Upper lobe of left lung (tissue), 6 donors: Measurements from ENCODE around the gene BBS5. TPM values are rescaled to one million over a fixed set of nuclear protein-coding genes. Genes with fewer than 3 reads are reported as not detected.

Experiments used
- ATAC-seq, 2 donors: fragments of 200-7000 bp; cut with Tn5 transposase; one replicate each; pipeline ENCODE4 v1.9.1; 2022; ENCODE audit warnings: mild to moderate bottlenecking in 2 of 2, moderate library complexity in 2 of 2; ENCODE audit not compliant: low FRiP score in 2 of 2
- DNase-seq, 2 donors: peaks; one replicate each; pipeline ENCODE4 v3.0.0-alpha.2; 2019 to 2020
- H3K27ac ChIP-seq, 4 donors: fragments of 200-600 bp; sonication (generic); one replicate each; pipeline ENCODE4 v1.5.1; 2016 to 2019
- H3K27me3 ChIP-seq, 4 donors: fragments of 200-600 bp; sonication (generic); one replicate each; pipeline ENCODE4 v1.5.1; 2017 to 2019
- H3K36me3 ChIP-seq, 4 donors: fragments of 200-600 bp; sonication (generic); one replicate each; pipeline ENCODE4 v1.5.1; 2016 to 2019
- H3K4me1 ChIP-seq, 4 donors: fragments of 200-600 bp; sonication (generic); one replicate each; pipeline ENCODE4 v1.5.1; 2018 to 2019
- H3K4me3 ChIP-seq, 4 donors: fragments of 200-600 bp; sonication (generic); one replicate each; pipeline ENCODE4 v1.5.1; 2017 to 2019; ENCODE audit warnings: mild to moderate bottlenecking in 2 of 4, moderate library complexity in 1 of 4
- H3K9me3 ChIP-seq, 4 donors: fragments of 200-600 bp; sonication (generic); one replicate each; pipeline ENCODE4 v1.5.1; 2018 to 2019
- EP300 ChIP-seq, 4 donors: sonication (generic); formaldehyde crosslinking; IDR thresholded peaks; one replicate each; pipeline ENCODE4 v1.5.1; 2017; ENCODE audit warnings: antibody characterized with exemption in 4 of 4, control low read depth in 2 of 4
- POLR2A ChIP-seq, 4 donors: fragments of 450-650 bp; IDR thresholded peaks; one replicate each; pipeline ENCODE4 v1.5.1; 2016 to 2017; ENCODE audit warnings: antibody characterized with exemption in 4 of 4, mild to moderate bottlenecking in 2 of 4
- POLR2AphosphoS5 ChIP-seq, 2 donors: sonication (generic); formaldehyde crosslinking; IDR thresholded peaks; one replicate each; pipeline ENCODE4 v1.5.1; 2017; ENCODE audit warnings: antibody characterized with exemption in 2 of 2
- WGBS, 2 donors: methylation state at CpG; one replicate each; pipeline ENCODE4 v1.1.5; 2017 to 2018; 5-methylcytosine and 5-hydroxymethylcytosine counted together
- total RNA-seq, 6 donors: library from RNA; depleted of rRNA in 4 of 6; stranded (reverse); fragments of >200 nt in 4 of 6; gene quantifications; one replicate each; pipeline versions ENCODE4 v1.1.0 to v1.2.1, GENCODE V29; 2016 to 2021
- TF ChIP-seq, protein P1 (sequence below), 6 experiments: fragments of 450-650 bp in 4 of 6; fragments of 200-600 bp in 2 of 6; sonication (generic) in 2 of 6; IDR thresholded peaks; one replicate each; pipeline ENCODE4 v1.5.1; 2016 to 2019; ENCODE audit warnings: antibody characterized with exemption in 6 of 6
- donor health status: DM: no; HTN: no; CAD: no; lungs with moderate emphysema.
- donor health status: DM: no; HTN: yes; CAD: no; lungs with severe emphysema.

The BBS5 gene
- total RNA-seq, 6 donors from 2014 or later: 5.8 to 20.8 (median 7.2) TPM

- Histone ChIP-seq H3K27me3 (no peaks in the 10 kb centered on the region), H3K4me3 (no peak overlapping the region), H3K27ac (no peak overlapping the region), H3K4me1 (no peaks in the 10 kb centered on the region), H3K36me3 (peaks cover 0 to 11% (median 6%) of the 10 kb centered on the region in 4 donors), H3K9me3 (no peaks in the 10 kb centered on the region)
- ATAC-seq: no peak
- WGBS, 2 donors: 92 to 99% methylated on average over 2 of the region's 2 CpGs
- no peak for TF ChIP-seq POLR2A (IDR thresholded peaks at IDR 0.05)
- TF ChIP-seq, protein P1, sequence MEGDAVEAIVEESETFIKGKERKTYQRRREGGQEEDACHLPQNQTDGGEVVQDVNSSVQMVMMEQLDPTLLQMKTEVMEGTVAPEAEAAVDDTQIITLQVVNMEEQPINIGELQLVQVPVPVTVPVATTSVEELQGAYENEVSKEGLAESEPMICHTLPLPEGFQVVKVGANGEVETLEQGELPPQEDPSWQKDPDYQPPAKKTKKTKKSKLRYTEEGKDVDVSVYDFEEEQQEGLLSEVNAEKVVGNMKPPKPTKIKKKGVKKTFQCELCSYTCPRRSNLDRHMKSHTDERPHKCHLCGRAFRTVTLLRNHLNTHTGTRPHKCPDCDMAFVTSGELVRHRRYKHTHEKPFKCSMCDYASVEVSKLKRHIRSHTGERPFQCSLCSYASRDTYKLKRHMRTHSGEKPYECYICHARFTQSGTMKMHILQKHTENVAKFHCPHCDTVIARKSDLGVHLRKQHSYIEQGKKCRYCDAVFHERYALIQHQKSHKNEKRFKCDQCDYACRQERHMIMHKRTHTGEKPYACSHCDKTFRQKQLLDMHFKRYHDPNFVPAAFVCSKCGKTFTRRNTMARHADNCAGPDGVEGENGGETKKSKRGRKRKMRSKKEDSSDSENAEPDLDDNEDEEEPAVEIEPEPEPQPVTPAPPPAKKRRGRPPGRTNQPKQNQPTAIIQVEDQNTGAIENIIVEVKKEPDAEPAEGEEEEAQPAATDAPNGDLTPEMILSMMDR (IDR thresholded peaks at IDR 0.05): no peak
- TF ChIP-seq EP300 (IDR thresholded peaks at IDR 0.05): no peak
- no peak for TF ChIP-seq POLR2AphosphoS5 (IDR thresholded peaks at IDR 0.05)
- no peak for DNase-seq
Measured at GRCh38 chr2:169493360-169493759, 14.1 kb downstream of the BBS5 start.

GRCh38 chr2:169495310-169495928 lies 16.1 kb downstream of the BBS5 start:
- H3K36me3 ChIP-seq: peaks cover 0 to 13% (median 12%) of the 10 kb centered on the region in 4 donors
- H3K4me1 ChIP-seq: no peaks in the 10 kb centered on the region
- no peak for DNase-seq
- H3K9me3 ChIP-seq: no peaks in the 10 kb centered on the region
- no peak for ATAC-seq
- no peak overlapping the region for H3K4me3 ChIP-seq
- WGBS, 2 donors: 93 to 94% methylated on average over 5 of the region's 5 CpGs
- TF ChIP-seq EP300 (IDR thresholded peaks at IDR 0.05) (no peak), POLR2A (IDR thresholded peaks at IDR 0.05) (no peak), POLR2AphosphoS5 (IDR thresholded peaks at IDR 0.05) (no peak)
- TF ChIP-seq, protein P1 (IDR thresholded peaks at IDR 0.05): no peak
- no peaks in the 10 kb centered on the region for H3K27me3 ChIP-seq
- no peak overlapping the region for H3K27ac ChIP-seq

DNA sequence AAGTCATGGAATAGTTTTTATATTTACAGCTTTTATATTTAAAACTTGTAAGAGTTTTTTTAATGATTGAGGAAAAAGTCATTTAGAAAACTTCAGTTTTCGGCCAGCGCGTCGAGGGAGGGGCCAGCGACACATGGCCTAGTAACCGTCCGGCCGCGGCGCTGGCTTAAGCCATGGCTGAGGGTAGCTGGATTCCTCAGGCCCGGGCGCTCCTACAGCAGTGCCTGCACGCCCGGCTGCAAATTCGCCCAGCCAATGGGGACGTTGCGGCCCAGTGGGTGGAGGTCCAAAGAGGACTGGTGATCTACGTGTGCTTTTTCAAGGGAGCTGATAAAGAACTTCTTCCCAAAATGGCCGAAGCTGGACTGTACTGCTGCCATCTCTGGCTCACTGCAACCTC lies 25.4 kb downstream of the BBS5 start:
- TF ChIP-seq EP300 (IDR thresholded peaks at IDR 0.05) (no peak), POLR2AphosphoS5 (IDR thresholded peaks at IDR 0.05) (no peak), POLR2A (IDR thresholded peaks at IDR 0.05) (no peak)
- peak in 1 of 2 donors; percentile 63 for DNase-seq
- Histone ChIP-seq H3K9me3 (no peaks in the 10 kb centered on the region), H3K27ac (no peak overlapping the region), H3K4me1 (no peaks in the 10 kb centered on the region), H3K36me3 (peaks cover 0 to 16% (median 6%) of the 10 kb centered on the region in 4 donors), H3K27me3 (no peaks in the 10 kb centered on the region), H3K4me3 (no peak overlapping the region)
- WGBS, 2 donors: 97 to 99% methylated on average over 19 of the region's 19 CpGs
- no peak for ATAC-seq

DNA sequence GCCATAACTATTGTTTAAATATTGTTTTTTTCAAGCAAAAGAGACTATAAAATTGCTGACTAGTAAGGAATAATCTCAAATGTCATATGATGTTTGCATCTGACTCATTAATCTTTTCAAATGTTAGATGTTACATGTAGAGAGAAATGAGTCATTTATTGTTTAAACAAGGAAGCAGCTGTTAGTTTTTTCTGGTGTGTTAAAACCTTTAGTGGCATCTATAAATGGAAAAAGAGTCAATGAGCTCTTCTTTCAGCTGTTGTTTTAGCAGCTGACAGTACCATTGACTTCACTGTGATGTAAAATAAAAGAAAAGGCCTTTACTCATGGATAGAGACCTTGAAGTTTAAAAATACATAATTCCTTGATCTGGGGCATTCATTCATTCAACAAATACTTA lies 28.4 kb downstream of the BBS5 start:
- no peak overlapping the region for H3K27ac ChIP-seq
- peaks cover 0 to 1% (median 0%) of the 10 kb centered on the region in 4 donors for H3K4me1 ChIP-seq
- no peaks in the 10 kb centered on the region for H3K27me3 ChIP-seq
- TF ChIP-seq POLR2A (IDR thresholded peaks at IDR 0.05) (no peak), EP300 (IDR thresholded peaks at IDR 0.05) (no peak), POLR2AphosphoS5 (IDR thresholded peaks at IDR 0.05) (no peak)
- TF ChIP-seq, protein P1 (IDR thresholded peaks at IDR 0.05): no peak
- H3K36me3 ChIP-seq: peaks cover 0 to 10% (median 0%) of the 10 kb centered on the region in 4 donors
- ATAC-seq (no peak), DNase-seq (no peak)
- no peak overlapping the region for H3K4me3 ChIP-seq
- no peaks in the 10 kb centered on the region for H3K9me3 ChIP-seq

DNA sequence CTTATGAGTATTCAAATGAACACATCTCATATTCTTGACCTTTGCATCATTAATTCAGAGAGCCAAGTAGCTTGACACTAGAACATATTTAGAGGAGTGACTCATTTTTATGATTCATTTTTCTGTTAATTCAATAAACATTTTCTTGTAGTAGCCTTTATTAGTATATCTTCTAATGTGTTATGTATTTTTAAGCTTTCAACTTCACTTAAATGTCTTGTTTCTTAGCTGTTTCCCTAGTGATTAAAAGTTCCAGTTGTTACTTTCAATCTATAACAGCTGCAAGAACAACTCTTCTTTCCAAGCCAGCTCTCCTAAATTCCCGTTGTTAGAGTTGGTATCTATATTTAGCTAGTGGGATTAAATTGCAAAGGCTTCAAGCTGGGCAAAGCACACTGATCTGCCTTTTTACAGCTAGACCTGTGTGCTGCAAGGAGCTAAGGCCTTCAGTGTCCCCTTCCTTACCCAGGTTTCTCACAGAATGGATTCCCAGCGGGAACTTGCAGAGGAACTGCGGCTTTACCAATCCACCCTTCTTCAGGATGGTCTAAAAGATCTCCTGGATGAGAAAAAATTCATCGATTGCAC lies 30.1 kb downstream of the BBS5 start, which contains the start of gene KLHL41:
Gene KLHL41 (plus strand): TSS at position 405 of the 588 bp plus-strand sequence. CDS start 77 bp downstream, at position 482.
- no peak within 1 kb of the TSS for H3K4me3 ChIP-seq
- peaks cover 0 to 6% (median 0%) of the 10 kb centered on the region in 4 donors for H3K4me1 ChIP-seq
- H3K27me3 ChIP-seq: no peaks in the 10 kb centered on the region
- ATAC-seq (no peak), DNase-seq (no peak)
- no peaks in the 10 kb centered on the region for H3K9me3 ChIP-seq
- WGBS, 2 donors: 79% methylated on average over 4 of the region's 4 CpGs
- H3K27ac ChIP-seq: no peak within 1 kb of the TSS
- TF ChIP-seq, protein P1 (IDR thresholded peaks at IDR 0.05): no peak
- no peak for TF ChIP-seq POLR2AphosphoS5 (IDR thresholded peaks at IDR 0.05)
- TF ChIP-seq EP300 (IDR thresholded peaks at IDR 0.05): no peak
- no peak for TF ChIP-seq POLR2A (IDR thresholded peaks at IDR 0.05)
- peaks cover 0 to 8% (median 0%) of the 10 kb centered on the region in 4 donors for H3K36me3 ChIP-seq
